RKO (cell line): ENCODE data around the gene ROR2.
"Not testable (repeated sequence)": the region's sequence is repeated elsewhere in the genome, so short reads cannot be mapped to it uniquely, and the experiment has no call there.

ENCODE experiments used
- DNase-seq: peaks from one replicate; pipeline ENCODE4 v3.0.0-alpha.2; 2016; ENCODE audit warnings: low spot score

ROR2 gene

DNA sequence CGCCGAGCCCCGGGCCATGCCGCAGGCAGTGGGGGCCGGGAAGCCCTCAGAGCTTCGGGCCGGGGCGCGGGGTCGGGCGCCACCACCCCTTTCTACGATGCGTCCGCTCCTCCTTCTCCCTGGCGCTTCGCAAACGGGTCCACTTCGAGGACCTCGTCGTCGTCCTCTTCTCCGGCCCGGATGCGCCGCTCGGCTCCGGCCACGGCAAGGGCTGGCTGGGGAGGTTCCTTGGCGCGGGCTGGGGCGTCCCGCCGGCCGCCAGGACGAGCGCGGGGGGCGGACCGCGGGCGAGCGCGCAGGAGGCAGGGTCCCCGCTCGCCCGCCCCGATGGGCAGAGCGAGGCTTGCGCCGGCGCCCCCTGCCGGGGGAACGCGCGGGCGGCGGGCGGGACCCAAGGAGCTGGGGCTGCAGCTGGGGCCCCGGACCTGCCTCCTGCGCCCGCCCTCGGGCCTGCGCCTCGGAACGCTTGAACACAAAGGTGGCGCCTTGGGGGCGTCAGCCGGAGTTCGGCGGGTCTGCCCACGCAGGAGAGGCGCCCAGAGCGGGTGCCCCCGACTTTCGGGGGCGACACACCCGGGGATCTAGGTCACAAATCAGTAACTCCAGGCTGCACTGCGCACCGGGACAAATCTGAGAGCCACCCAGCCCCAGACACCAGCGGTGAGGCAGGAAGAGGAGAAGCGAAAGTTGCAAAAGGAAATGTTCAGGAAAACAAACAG is at the start of gene ROR2:
Gene ROR2 (minus strand): TSS at position 283 of the 719 bp plus-strand sequence.
- no peak for DNase-seq

DNA sequence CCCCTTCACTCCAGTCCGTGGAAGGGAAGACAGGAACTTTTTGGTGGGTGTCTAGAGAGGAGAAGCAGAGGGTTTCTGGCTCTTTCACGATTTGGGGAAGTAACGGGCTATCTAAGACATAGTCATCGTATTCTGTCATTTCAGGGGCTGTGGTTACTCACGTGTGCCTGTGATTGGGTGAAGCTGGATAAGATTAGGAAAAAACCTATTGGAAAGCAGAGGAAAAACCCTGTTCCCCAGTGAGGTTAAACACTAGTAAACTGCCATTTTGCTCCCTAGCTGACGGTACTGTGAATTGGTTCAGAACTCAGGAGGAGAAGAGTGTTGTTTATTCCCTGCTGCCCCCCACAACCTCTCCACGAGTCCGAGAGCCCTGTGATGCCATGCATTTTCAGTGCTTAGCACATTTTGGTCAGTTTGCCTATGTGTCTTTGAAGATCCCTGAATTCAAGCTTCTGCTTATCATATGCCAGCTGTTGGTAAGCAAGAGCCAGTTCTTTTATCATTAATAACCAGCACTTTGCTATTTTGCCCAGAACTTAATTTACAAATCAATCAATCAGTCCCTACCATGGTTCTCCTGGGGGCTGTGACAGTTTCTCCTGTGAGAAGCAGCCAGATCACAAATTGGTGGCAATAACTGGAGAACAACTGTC is 45.1 kb upstream of the ROR2 start:
- no peak for DNase-seq

DNA sequence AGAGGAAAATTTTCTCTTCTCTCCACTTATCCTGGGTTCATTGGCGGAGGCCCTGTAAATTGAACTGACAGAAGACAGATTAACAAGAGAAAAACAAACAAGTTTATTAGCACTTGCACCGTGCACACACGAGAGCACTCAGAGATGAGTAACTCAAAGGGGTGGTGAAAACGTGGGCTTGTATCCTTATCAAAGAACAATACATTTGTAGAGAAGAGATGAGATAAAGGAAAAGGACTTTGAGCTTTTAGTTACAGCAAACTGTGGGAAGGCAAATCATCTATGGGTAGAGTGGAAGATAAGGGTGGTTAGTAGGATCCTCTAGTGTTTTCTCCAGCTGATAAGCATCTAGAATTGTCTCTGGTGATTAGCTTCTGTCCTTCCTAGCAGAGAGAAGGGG is 44.4 kb upstream of the ROR2 start:
- DNase-seq = no peak

DNA sequence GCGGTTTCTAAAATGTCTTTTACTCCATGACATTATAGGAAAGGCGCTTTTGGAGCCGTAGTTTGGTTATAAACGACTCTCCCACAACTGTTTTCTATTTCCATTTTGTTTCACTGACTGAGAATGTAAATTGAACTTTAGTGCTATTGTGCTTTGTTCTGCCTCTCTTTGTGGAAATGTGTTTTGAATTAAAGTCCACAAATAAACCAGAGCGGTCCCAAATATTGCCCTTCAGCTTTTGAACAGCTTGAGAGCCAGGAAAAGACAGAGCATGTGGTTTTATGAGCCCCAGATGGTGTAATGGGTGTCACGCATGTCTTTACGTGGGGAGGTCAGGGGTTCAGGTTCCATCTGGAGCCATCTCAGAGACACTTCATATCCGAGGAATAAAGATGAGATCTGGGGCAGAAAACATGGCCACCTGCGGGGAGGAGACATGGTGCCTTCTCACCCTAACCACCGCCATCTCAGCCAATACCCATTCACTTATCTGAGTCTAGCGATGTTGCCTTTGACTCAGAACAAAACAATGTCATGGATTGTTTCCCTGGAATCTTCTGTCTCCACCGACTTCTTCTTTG is 42.5 kb upstream of the ROR2 start:
- no peak for DNase-seq

DNA sequence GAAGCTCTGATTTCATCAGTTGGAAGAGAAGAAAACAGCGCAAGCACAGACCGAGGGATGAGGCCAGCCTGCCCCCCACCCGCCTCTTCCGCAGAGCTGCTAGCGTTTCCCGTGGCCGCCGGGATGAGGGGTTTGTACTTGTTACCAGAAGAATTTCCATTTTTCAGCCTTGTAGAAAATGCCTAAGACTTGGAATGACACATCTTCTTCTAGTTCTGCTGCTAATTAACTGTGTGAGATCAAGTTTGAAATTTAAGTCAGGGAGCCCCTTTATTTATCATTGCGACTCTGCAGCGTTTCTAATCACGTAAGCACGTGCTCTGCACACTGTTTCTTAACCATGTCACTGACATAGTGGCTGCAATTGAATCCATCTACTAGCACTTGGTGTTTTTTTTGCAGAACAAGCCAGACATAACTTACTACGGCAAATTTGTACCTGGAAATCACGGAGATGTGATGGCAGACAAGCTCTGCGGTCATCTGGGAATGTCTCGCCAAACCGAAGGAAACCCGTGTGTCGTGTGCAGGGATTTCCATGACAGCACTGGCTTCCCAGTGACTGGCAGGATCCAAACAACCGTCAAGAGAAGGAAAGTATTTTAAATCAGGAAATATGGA is 41.8 kb upstream of the ROR2 start:
- no peak for DNase-seq

DNA sequence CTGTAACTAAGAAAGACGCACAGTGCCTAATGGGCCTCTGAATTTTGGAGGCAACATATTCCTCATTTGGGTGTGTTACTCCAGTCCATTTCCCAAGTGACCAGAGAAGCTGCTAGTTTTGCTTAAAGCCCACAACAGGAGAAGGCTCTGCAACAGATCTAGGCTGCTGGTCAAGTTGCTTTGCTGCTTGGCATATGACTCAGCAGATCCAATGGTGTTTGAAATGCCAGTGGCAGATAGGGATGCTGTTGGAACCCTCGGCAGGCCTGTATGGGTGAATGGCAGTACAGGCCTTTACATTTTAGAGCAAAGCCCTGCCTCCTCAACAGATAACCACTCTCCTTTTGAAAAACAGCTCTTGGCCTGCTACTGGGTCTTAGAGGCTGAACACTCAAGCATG is 36.2 kb upstream of the ROR2 start:
- DNase-seq = no peak

DNA sequence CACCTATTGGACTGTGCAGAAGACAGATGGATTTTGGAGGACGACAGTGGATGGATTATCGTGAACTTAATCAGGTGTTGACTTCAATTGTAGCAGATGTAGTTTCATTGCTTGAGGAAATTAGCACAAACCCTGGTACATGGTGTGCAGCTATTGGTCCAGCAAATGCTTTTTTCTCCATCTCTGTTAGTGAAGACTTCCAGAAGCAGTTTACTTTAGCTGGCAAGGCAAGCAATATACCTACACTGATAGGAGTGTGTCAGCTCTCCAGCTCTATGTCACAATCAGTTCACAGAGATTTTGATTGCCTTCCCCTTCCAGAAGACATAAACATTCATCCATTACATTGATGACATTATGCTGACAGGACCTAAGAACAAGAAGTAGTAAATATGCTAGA is 35.7 kb upstream of the ROR2 start:
- no peak for DNase-seq

DNA sequence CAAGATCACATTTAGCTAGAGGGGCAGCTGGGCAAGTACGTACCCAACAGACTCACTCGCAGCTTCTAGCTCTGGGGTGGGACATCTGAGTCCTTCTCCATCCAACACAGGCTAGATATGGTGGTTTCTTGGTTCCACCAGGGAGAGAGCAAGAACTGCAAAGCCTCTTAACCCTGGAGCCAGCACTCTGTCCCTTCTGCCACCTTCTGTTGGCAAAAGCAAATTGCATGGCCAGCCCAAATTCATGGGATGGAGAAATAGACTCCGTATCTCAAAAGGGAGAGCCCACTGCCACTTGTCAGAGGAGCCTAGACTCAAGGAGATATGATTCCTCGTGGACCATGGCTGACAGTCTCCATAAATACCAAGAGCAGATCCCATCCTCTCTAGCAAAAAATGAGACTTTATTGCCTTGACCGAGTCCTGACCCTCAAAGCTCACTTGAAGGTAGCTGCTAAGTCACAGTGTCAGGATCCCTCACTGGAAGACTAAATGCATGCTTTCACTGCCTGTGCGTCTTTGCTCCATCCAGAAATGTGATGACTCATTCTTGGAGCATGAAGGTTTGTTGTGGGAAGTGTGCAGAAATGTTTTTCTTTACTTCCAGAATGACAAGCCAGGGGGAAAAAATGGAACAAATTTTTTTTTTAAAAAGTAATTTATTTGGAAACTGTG is 28.8 kb upstream of the ROR2 start:
- peak; percentile 37 for DNase-seq

DNA sequence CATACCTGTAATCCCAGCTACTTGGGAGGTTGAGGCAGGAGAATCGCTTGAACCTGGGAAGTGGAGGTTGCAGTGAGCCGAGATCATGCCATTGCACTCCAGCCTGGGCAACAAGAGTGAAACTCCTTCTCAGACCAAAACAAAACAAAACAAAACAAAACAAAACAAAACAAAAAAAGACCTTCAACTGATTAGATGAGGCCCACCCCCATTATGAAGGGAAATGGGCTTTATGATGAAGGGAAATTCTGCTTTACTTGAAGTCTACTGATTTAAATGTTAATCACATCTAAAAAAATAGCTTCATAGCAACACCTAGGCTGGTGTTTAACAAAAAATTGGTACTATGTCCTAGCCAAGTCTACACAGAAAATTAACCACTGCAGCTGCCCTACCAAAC is 25.2 kb upstream of the ROR2 start:
- not testable (repeated sequence) for DNase-seq

DNA sequence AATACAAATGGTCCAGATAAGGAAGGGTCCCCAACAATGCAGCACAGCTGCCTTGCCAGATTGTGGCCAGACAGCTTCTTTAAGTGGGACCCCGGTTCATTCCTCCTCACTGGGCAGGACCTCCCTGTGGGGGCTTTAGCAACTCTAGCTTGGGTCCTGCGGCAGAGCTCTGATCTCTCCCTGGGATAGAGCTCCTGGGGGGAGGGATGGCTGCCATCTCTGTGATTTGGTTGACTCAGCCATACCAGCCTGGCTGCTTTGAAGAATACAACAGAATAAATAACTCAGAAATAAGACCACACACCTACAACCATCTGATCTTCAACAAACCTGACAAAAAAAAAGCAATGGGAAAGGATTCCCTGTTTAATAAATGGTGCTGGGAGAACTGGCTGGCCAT is 22.7 kb upstream of the ROR2 start:
- DNase-seq = no peak

DNA sequence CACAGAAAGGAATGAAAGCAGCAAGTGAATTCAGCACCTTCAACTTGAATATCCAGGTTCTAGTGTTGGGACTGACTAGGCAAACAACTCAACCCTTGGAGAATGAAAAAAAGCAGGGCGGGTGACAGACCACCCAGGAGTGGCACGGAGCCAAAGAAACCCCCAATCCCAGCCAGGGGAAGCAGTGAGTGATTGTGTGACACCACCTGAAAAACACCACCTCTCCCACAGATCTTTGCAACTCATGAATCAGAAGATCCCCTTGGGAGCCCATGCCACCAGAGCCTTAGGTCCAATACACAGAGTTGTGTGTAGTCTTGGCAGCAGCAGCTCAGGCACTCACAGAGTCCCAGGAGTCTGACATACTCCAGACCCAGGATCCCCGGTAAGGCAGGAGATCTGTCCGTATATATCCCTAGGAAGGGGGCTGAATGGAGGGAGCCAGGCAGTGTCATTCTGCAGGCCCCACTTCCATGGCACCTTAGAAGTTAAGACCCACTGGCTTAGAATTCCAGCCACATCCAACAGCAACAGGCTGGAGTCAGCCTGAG is 22.1 kb upstream of the ROR2 start:
- no peak for DNase-seq

DNA sequence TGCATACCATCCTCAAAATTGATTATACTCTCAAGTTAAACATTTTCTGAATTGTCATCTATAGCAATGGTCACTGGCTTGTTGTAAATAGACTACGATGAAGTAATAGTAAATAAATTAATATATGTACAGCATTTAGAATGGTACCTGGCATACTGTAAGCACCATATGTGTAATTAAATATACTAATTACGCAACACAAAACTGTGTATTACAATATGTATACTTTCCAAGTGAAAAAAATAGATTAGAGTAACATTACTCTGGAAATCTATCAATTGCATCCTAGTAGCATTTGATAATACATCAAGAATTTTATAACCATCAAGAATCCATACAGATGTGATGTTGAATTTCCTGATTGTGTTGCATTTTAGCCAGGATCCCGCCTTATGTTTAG is 17.2 kb upstream of the ROR2 start:
- DNase-seq = no peak

DNA sequence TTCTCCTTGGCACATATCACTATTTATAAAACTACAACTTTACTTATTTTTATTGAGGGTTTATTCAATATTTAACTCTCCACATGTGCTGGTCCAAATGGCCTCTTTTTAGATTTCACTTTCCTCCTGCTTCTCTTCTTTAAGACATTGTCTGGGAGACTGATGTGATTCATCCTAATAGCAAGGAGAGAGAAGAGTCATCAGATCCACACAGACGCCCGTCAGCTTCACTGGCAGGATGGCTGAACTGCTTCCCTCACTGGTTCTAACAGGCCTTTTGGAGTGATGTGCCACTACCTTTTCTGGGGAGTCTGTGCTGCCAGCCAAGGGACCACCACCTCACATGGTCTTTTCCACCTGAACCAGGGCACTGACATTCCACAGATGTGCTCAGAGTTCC is 16.5 kb upstream of the ROR2 start:
- peak; percentile 61 for DNase-seq

DNA sequence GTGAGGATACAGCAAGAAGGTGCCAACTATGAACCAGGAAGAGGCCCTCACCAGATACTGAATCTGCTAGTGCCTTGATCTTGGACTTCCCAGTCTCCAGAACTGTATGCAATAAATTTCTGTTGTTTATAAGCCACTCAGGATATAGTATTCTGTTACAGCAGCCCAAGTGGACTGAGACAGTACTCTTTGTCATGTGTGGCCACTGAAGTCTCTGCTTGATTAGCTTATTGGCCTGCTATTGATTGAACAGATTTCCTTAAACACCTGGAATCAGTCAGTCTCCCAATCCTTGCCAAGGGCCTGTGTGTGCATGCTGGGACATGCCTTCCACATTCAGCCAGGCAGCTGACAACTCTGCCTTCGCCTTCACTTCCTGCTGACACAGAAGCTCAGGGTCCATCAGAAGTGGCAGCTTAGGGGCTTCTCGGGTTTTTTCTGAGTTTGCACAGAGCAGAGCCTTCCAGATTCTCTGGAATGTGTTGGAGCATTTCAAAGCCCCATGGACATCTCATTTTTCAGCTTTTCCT is 13.7 kb upstream of the ROR2 start:
- no peak for DNase-seq

DNA sequence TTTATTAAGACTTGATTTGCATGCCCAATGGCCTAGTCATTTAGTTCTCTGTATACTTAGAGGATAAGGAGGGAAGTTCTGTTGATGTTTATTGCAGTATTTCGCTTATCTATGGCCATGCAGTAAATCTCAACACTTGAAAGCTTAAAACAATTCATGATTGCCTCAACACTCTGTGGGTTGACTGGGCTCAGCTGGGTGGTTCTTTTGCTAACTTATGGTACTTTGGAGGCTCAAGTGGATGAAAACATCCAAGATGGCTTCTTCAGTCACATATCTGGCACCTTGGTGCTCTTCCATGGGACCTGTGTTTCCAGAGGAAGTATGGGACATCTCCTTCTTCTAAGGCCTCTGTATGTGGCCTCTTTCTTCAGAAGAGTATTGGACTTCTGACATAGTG is 10.3 kb upstream of the ROR2 start:
- DNase-seq = no peak

DNA sequence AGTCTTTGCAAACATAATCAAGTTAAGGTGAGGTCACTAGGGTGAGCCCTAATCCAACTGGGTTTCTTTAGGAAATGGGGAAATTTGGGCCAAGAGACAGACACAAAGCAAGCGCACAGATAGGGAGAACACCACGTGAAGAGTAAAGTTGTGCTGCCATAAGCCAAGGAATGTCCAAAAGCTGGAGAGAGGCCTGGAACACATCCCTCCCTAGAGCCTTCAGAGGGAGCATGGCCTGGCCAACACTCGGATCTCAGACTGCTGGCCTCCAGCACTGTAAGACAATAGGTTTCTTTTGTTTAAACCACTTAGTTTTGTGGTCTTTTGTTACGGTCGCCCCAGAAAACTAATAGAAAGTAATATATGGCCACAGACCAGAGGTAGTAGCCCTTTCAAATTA is 8.1 kb upstream of the ROR2 start:
- no peak for DNase-seq

DNA sequence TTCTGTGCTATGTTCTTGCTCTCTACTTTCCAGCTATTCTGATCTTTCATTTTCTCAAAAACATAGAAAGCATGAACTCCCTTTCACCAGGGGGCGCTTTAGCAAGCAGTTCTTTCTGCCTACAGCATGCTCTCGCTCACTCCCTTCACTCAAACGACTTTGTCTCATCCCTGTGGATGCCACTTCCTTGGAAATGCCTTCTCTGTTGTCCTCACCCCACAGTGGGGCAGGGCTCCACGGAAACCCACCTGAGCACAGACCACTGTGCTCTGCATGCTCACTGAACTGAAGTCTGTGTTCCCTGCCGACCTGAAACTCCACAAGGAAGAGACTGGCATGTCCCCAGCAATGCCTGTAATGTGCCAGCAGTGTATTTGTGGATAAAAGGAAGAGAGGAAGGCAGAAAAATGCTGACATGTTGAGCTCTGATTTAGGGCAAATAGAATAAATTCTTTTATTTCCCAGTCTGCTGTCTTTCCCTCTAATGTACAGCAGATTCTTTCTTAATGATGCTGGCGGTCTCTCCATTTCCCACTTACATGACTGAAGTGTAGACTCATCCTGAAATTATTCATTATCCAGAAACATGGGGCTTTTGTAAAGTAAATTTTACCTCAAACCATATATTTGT is 4.9 kb upstream of the ROR2 start:
- peak; percentile 85 for DNase-seq

DNA sequence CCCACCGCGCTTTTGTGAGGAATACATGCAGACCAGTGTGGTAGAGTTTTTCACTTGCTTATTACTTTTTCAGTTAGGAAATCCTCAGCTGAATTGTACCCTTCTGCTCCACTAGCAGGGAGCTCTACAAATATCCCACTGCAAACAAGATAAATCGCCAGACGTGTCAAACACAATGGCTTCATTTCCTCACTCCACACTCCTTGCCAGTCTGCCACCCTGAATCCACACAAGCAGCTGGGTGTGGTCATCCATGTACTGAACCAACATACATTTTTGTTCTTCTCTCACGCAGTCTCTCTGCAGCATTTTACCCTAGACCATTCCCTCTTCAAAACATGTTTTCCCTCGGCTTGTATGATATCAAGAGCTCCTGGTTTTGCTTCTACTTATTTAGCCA is 3.7 kb upstream of the ROR2 start:
- DNase-seq = no peak

DNA sequence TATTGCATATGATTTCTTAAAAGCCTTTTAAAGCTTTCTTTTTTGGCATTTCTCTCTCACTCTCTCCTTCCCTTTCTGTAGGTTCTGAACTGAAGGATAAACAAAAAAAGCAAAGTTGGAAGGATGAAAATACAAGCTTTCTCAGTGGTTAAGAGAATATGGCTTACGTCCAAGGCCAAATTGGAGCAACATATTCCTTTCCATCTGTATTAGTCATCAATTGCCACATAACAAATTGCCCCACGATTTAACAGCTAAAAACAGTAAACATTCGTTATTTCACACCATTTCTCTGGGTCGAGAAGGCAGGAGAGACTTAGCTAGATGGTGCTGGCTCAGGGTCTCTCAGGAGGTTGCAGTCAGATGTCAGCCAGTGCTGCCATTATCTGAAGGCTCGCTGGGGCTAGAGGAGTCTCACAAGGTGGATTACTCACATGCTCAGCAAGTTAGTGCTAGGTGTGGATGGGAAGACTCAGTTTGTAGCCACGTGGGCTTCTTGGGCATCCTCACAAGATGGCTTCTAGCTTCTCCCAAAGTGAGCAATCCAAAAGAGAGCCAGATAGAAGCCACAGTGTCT is 2.0 kb upstream of the ROR2 start:
- DNase-seq = no peak

DNA sequence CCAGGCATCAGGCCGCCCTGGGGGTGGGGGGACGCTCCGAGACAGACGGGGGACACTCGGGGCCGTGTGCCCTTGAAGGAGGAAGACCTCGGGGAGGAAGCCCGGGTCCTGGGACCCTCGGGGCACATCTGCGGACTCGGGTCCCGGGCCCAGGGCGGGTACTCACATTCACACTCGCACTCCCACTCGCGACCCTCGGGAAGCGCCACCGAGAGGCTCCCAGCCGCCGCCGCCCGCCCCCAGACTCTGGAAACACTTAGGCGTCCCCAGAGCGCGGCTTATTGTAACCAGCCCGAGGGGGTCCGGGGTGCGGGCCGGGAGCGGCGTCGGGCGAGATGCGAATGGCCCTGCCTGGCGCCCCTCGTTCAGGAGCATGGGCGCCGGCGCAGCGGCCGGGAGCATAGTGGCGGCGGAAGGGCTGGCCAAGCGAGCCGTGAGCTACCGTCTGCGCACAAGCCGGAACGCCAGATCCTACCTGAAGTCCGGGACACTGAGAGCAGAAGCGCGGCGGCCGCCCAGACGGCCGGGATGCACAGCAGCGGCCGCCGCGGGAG is 559 bp downstream of the ROR2 start:
- DNase-seq = no peak
